Measurements from ENCODE around the gene PRICKLE1. TPM values are rescaled to one million over a fixed set of nuclear protein-coding genes. Genes with fewer than 3 reads are reported as not detected.

The PRICKLE1 gene
- total RNA-seq, 2 experiments from 2014 or later = 0.19 TPM; not detected in 1

- CTCF ChIA-PET (ENCODE audit: unreplicated experiment) = no interaction called here
These were observed 36.7 kb downstream of the PRICKLE1 start for GRCh38 chr12:42552822-42553221.

GRCh38 chr12:42550800-42551199, 38.7 kb downstream of the PRICKLE1 start:
- no peak overlapping the region for H3K4me3 ChIP-seq (ENCODE audit: low read depth, low read length, poor library complexity, severe bottlenecking)
- no peaks in the 10 kb centered on the region for H3K9me2 ChIP-seq (ENCODE audit: insufficient read depth, low read length)
- no peak for DNase-seq (ENCODE audit: low spot score)
- TF ChIP-seq EZH2phosphoT487 (IDR thresholded peaks at IDR 0.05; ENCODE audit: borderline replicate concordance, low read depth, low read length) = no peak
- TF ChIP-seq CTCF (conservative IDR thresholded peaks at IDR 0.05; ENCODE audit: low read length) = no peak
- H3K79me2 ChIP-seq (ENCODE audit: insufficient read depth, low read depth, low read length) = no peaks in the 10 kb centered on the region
- H3K9me3 ChIP-seq (ENCODE audit: low read length) = no peaks in the 10 kb centered on the region
- BruUV-seq (replicated peaks) = no TSS peak
- H4K20me1 ChIP-seq (ENCODE audit: insufficient read depth, low read length) = no peaks in the 10 kb centered on the region
- CTCF ChIA-PET (ENCODE audit: unreplicated experiment) = no interaction called here
- intact Hi-C loops (cut with micrococcal nuclease; ENCODE audit: unreplicated experiment) = no loop called here
- no peaks in the 10 kb centered on the region for H3K36me3 ChIP-seq (ENCODE audit: insufficient read depth, low read length)
- no peak overlapping the region for H3K27ac ChIP-seq (ENCODE audit: low read depth, low read length, poor library complexity, severe bottlenecking)
- H3K4me2 ChIP-seq (ENCODE audit: low read length) = no peak overlapping the region
- POLR2A ChIA-PET = interaction anchor here (0.5 kb wide), 1 partner anchor 10 kb away, joined by 3 read pairs; no protein-coding TSS in a partner anchor
- no peak overlapping the region for H2AFZ ChIP-seq (ENCODE audit: low read length)
- H3K4me1 ChIP-seq (ENCODE audit: insufficient read depth, low read length, poor library complexity, severe bottlenecking) = no peaks in the 10 kb centered on the region

More at GRCh38 chr12:42552822-42553221, 36.7 kb downstream of the PRICKLE1 start:
- Histone ChIP-seq H3K4me1 (ENCODE audit: insufficient read depth, low read length, poor library complexity, severe bottlenecking) (no peaks in the 10 kb centered on the region), H3K4me2 (ENCODE audit: low read length) (no peak overlapping the region), H3K79me2 (ENCODE audit: insufficient read depth, low read depth, low read length) (no peaks in the 10 kb centered on the region), H3K27ac (ENCODE audit: low read depth, low read length, poor library complexity, severe bottlenecking) (no peak overlapping the region), H3K9me3 (ENCODE audit: low read length) (no peaks in the 10 kb centered on the region), H3K9me2 (ENCODE audit: insufficient read depth, low read length) (no peaks in the 10 kb centered on the region), H2AFZ (ENCODE audit: low read length) (no peak overlapping the region), H3K36me3 (ENCODE audit: insufficient read depth, low read length) (no peaks in the 10 kb centered on the region), H4K20me1 (ENCODE audit: insufficient read depth, low read length) (no peaks in the 10 kb centered on the region), H3K4me3 (ENCODE audit: low read depth, low read length, poor library complexity, severe bottlenecking) (no peak overlapping the region)
- POLR2A ChIA-PET = no interaction called here
- BruUV-seq (replicated peaks) = no TSS peak
- no peak for DNase-seq (ENCODE audit: low spot score)
- intact Hi-C loops (cut with micrococcal nuclease; ENCODE audit: unreplicated experiment) = no loop called here
- TF ChIP-seq CTCF (conservative IDR thresholded peaks at IDR 0.05; ENCODE audit: low read length) (no peak), EZH2phosphoT487 (IDR thresholded peaks at IDR 0.05; ENCODE audit: borderline replicate concordance, low read depth, low read length) (no peak)

DNA sequence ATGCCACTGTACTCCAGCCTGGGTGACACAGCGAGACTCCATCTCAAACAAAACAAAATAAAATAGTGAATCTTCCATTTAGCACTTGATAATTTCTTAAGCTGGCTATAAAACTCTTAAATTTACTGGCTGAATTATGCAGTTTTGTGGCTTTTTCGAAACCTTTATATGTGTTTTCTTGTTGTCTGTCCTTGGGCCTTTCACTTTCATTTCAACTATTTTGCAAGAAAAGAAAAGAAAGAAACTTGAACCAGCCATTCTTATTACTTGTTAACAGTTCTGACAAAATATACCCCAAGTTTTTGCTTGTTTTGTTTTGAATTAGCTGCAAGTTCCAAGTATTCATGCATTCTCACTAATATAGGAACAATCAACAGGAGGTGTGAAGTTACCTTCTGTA, 42.8 kb downstream of the PRICKLE1 start:
- Histone ChIP-seq H3K9me3 (ENCODE audit: low read length) (no peaks in the 10 kb centered on the region), H2AFZ (ENCODE audit: low read length) (no peak overlapping the region), H3K79me2 (ENCODE audit: insufficient read depth, low read depth, low read length) (no peaks in the 10 kb centered on the region), H3K27ac (ENCODE audit: low read depth, low read length, poor library complexity, severe bottlenecking) (no peak overlapping the region), H4K20me1 (ENCODE audit: insufficient read depth, low read length) (no peaks in the 10 kb centered on the region), H3K4me3 (ENCODE audit: low read depth, low read length, poor library complexity, severe bottlenecking) (no peak overlapping the region), H3K4me2 (ENCODE audit: low read length) (no peak overlapping the region), H3K36me3 (ENCODE audit: insufficient read depth, low read length) (no peaks in the 10 kb centered on the region), H3K4me1 (ENCODE audit: insufficient read depth, low read length, poor library complexity, severe bottlenecking) (no peaks in the 10 kb centered on the region), H3K9me2 (ENCODE audit: insufficient read depth, low read length) (no peaks in the 10 kb centered on the region)
- no peak for DNase-seq (ENCODE audit: low spot score)
- no TSS peak for BruUV-seq (replicated peaks)
- intact Hi-C loops (cut with micrococcal nuclease; ENCODE audit: unreplicated experiment) = no loop called here
- TF ChIP-seq CTCF (conservative IDR thresholded peaks at IDR 0.05; ENCODE audit: low read length) (no peak), EZH2phosphoT487 (IDR thresholded peaks at IDR 0.05; ENCODE audit: borderline replicate concordance, low read depth, low read length) (no peak)
- POLR2A ChIA-PET = no interaction called here
- CTCF ChIA-PET (ENCODE audit: unreplicated experiment) = no interaction called here
